ENCODE results near the gene PLAAT3.

DNA sequence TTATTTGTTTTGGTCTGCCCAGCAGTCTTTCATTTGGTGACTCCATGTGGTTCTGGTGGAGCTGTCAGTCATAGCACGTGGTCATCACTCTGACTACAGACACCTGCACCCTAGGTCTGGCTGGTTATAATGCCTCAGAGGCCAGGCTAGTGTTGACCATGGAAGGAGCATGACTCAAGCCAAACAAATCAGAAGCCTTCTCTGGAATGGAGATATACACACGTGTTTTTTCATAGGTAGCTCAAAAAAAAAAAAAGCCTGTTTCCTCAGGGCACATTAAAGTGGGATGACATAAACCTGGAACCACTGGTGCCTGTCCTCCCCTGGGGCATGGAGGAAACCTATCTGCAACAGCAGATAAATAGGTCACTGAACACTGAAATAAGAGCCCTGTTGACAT lies 8.1 kb upstream of the PLAAT3 start:
- TF ChIP-seq, protein P1, sequence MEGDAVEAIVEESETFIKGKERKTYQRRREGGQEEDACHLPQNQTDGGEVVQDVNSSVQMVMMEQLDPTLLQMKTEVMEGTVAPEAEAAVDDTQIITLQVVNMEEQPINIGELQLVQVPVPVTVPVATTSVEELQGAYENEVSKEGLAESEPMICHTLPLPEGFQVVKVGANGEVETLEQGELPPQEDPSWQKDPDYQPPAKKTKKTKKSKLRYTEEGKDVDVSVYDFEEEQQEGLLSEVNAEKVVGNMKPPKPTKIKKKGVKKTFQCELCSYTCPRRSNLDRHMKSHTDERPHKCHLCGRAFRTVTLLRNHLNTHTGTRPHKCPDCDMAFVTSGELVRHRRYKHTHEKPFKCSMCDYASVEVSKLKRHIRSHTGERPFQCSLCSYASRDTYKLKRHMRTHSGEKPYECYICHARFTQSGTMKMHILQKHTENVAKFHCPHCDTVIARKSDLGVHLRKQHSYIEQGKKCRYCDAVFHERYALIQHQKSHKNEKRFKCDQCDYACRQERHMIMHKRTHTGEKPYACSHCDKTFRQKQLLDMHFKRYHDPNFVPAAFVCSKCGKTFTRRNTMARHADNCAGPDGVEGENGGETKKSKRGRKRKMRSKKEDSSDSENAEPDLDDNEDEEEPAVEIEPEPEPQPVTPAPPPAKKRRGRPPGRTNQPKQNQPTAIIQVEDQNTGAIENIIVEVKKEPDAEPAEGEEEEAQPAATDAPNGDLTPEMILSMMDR (IDR thresholded peaks at IDR 0.05) = no peak
- no peak for TF ChIP-seq POLR2A (IDR thresholded peaks at IDR 0.05)
